Gastroesophageal sphincter (tissue), 3 donors: Measurements from ENCODE around the gene WBP1L.

Experiments
- CTCF ChIP-seq, 4 experiments: fragments of 200-600 bp in 2 of 4; fragments of 450-650 bp in 2 of 4; sonication (generic) in 1 of 4; IDR thresholded peaks; one replicate each; pipeline ENCODE4 v1.5.1; 2017 to 2019; ENCODE audit warnings: antibody characterized with exemption in 4 of 4, mild to moderate bottlenecking in 2 of 4, moderate library complexity in 2 of 4
- POLR2A ChIP-seq, 2 donors: fragments of 450-650 bp; IDR thresholded peaks; one replicate each; pipeline ENCODE4 v1.6.1; 2017; ENCODE audit warnings: antibody characterized with exemption in 2 of 2, mild to moderate bottlenecking in 2 of 2, moderate library complexity in 1 of 2
- POLR2AphosphoS5 ChIP-seq: sonication (generic); formaldehyde crosslinking; IDR thresholded peaks from one replicate; pipeline ENCODE4 v1.6.1; 2017; ENCODE audit warnings: antibody characterized with exemption

- no peak for TF ChIP-seq POLR2A (IDR thresholded peaks at IDR 0.05)
- TF ChIP-seq POLR2AphosphoS5: no peak
- TF ChIP-seq CTCF (IDR thresholded peaks at IDR 0.05): no peak
Observed at GRCh38 chr10:102738692-102739121, 5.0 kb upstream of the WBP1L start.
